Thyroid gland (tissue), 4 donors: ENCODE data around the gene C2orf92. TPM values are rescaled to one million over a fixed set of nuclear protein-coding genes. Genes with fewer than 3 reads are reported as not detected.

ENCODE experiments used
- DNase-seq, 2 donors: peaks; one replicate each; pipeline ENCODE4 v3.0.0-alpha.2; 2019
- H3K27ac ChIP-seq, 3 donors: fragments of 200-600 bp; sonication (generic); 1 replicate in 2 of 3; 2 replicates in 1 of 3; pipeline ENCODE4 v1.5.1; 2016 to 2019; ENCODE audit warnings: mild to moderate bottlenecking in 1 of 3, moderate library complexity in 1 of 3
- H3K27me3 ChIP-seq: fragments of 200-600 bp; sonication (generic); one replicate; pipeline ENCODE4 v1.5.1; 2019
- H3K36me3 ChIP-seq, 2 donors: fragments of 200-600 bp; sonication (generic); one replicate each; pipeline ENCODE4 v1.5.1; 2016 to 2019
- H3K4me1 ChIP-seq, 2 donors: fragments of 200-600 bp; sonication (generic); one replicate each; pipeline ENCODE4 v1.5.1; 2017 to 2019
- H3K4me3 ChIP-seq, 3 donors: fragments of 200-600 bp; sonication (generic); replicated peaks in 1 of 3; 1 replicate in 2 of 3; 2 replicates in 1 of 3; pipeline ENCODE4 v1.5.1; 2016; ENCODE audit warnings: mild to moderate bottlenecking in 1 of 3
- H3K9me3 ChIP-seq: fragments of 200-600 bp; sonication (generic); one replicate; pipeline ENCODE4 v1.5.1; 2017
- CTCF ChIP-seq, 6 experiments: fragments of 200-600 bp in 3 of 6; fragments of 450-650 bp in 3 of 6; sonication (generic) in 3 of 6; IDR thresholded peaks; one replicate each; pipeline ENCODE4 v1.5.1; 2016 to 2019; ENCODE audit warnings: antibody characterized with exemption in 6 of 6, mild to moderate bottlenecking in 2 of 6, inconsistent platforms in 1 of 6, moderate library complexity in 1 of 6
- POLR2A ChIP-seq, 2 donors: fragments of 450-650 bp; IDR thresholded peaks; one replicate each; pipeline ENCODE4 v1.6.1; 2017; ENCODE audit warnings: antibody characterized with exemption in 2 of 2, mild to moderate bottlenecking in 2 of 2, moderate library complexity in 1 of 2
- WGBS, 2 donors: methylation state at CpG; one replicate each; pipeline ENCODE4 v1.1.5; 2017; 5-methylcytosine and 5-hydroxymethylcytosine counted together
- intact Hi-C: fragments of 100-400 bp; cut with DNase I; formaldehyde crosslinking; loops from one replicate; pipeline ENCODE4 v1.15.1; 2023
- total RNA-seq, 4 donors: library from RNA; depleted of rRNA; stranded (reverse); fragments of >200 nt; gene quantifications; one replicate each; pipeline ENCODE4 v1.2.3, GENCODE V29; 2016

The C2orf92 gene
- total RNA-seq, 4 donors from 2014 or later, result 9.8 to 36.5 (median 30.7) TPM

DNA sequence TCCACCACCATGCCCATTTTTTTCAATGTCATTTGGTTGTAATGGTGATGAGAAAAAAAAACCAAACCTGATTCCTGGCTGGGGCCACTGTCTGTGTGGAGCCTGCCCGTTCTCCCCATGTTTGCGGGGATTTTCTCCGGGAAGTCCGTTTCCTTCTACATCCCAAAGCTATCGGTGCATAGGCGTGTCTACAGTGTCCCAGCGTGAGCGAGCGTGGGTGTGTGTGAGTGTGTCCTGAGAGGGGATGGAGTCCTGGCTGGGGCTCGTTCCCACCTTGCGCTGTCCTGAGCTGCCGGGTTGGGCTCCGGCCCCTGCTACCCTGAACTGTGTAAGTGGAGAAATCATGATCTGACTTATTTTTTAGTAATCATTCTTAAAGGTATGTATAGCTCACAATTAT lies 36.6 kb downstream of the C2orf92 start:
- Histone ChIP-seq H3K27ac (no peak overlapping the region), H3K36me3 (no peaks in the 10 kb centered on the region), H3K27me3 (no peaks in the 10 kb centered on the region), H3K9me3 (no peaks in the 10 kb centered on the region), H3K4me1 (no peaks in the 10 kb centered on the region), H3K4me3 (no peak overlapping the region)
- WGBS, 2 donors, result 95 to 96% methylated on average over 13 of the region's 13 CpGs
- no peak for DNase-seq
- TF ChIP-seq CTCF (IDR thresholded peaks at IDR 0.05) (no peak), POLR2A (IDR thresholded peaks at IDR 0.05) (no peak)
- intact Hi-C loops, result no loop called here

DNA sequence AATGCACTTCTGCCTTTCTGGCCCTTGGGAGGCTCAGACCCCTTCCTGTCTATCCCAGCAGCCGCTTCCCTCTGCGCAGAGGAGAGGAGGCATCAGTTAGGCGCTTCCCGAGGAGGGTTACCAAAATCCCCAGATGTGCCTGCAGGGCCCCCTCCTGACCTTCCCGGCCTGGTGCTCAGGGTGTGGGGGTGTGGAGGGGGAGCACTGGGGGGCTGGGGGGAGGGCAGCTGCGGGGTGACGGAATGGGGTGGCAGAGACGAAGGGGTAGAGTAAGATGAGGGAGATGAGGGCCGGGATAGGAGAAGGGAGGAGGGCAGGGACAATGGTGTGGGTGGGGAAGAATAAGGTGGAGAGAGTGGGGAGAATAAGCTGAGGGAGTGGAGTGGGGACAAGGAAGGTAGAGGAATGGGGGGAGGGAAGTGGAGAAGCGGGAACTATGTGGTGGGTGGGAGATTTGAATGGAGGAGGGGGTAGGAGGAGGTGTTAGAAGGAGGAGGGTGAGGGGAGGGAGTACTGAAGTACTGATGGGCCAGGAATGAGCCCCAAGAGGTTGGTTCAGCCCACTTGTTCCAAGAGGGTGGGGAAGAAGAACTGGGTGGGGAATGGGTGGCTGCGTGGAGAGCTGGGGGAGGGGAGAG lies 37.3 kb downstream of the C2orf92 start:
- H3K27me3 ChIP-seq, result no peaks in the 10 kb centered on the region
- TF ChIP-seq POLR2A (IDR thresholded peaks at IDR 0.05) (no peak), CTCF (IDR thresholded peaks at IDR 0.05) (no peak)
- H3K4me1 ChIP-seq, result no peaks in the 10 kb centered on the region
- 67 to 70% methylated on average over 11 of the region's 11 CpGs for WGBS, 2 donors
- H3K27ac ChIP-seq, result no peak overlapping the region
- no peak for DNase-seq
- no peak overlapping the region for H3K4me3 ChIP-seq
- H3K9me3 ChIP-seq, result no peaks in the 10 kb centered on the region
- no peaks in the 10 kb centered on the region for H3K36me3 ChIP-seq
- intact Hi-C loops, result no loop called here

DNA sequence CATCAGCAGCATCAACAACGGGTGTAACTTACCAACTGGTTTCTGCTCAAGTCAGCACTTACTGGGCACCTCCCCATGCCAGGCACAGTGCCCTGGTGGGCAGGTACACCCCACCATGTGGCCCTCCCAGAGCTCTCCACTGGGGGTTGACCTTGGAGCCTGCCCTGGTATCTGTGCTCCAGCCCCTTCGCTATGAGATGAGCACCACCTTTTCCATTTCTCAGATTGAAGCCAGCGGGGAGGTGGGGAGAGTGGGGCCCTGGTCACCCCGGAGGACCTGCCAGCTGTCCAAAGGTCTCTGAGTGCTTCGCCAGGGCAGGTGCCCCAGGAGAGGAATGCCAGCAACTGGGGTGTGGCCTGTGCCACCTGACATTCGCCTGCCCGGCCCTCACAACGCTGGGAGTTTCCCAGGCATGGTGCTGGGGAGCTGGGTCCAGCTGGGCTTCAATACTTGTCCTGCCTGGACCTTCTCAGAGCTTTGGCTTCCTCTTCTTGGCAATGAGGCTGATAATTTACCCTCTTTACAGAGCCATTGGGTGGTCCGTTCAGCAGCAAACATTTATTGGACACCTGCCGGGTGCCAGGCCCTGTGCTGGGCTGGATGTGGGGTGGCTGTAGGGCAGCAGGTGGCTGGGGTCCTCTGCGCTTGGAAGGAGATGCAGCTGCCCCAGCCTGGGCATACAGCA lies 38.0 kb downstream of the C2orf92 start:
- H3K27me3 ChIP-seq, result no peaks in the 10 kb centered on the region
- TF ChIP-seq POLR2A (IDR thresholded peaks at IDR 0.05), result no peak
- TF ChIP-seq CTCF (IDR thresholded peaks at IDR 0.05), result no peak
- 82% methylated on average over 2 to 7 of the region's 11 CpGs for WGBS, 2 donors
- no peak overlapping the region for H3K27ac ChIP-seq
- H3K4me3 ChIP-seq, result no peak overlapping the region
- H3K9me3 ChIP-seq, result no peaks in the 10 kb centered on the region
- intact Hi-C loops, result no loop called here
- no peaks in the 10 kb centered on the region for H3K4me1 ChIP-seq
- DNase-seq, result no peak
- no peaks in the 10 kb centered on the region for H3K36me3 ChIP-seq

DNA sequence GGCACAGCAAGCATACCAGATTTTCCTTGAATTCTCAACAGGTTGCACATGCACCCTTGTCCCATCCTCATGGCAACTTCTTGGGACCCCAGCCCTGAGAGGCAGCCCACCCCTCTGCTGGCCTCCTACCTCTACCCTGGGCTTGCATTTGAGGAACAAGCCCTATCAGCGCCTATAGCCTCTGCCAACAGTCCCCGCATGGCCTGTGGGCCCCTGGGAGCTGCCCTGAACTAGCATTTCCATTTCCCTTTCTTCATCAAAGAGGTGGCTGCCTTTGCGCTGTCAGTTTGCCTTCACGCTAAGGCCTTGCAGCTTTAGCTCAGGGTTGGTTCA lies 38.5 kb downstream of the C2orf92 start:
- no peaks in the 10 kb centered on the region for H3K36me3 ChIP-seq
- no peak overlapping the region for H3K4me3 ChIP-seq
- H3K9me3 ChIP-seq, result no peaks in the 10 kb centered on the region
- H3K27ac ChIP-seq, result no peak overlapping the region
- no peaks in the 10 kb centered on the region for H3K27me3 ChIP-seq
- no peak for DNase-seq
- intact Hi-C loops, result no loop called here
- no peaks in the 10 kb centered on the region for H3K4me1 ChIP-seq
- TF ChIP-seq POLR2A (IDR thresholded peaks at IDR 0.05), result no peak
- TF ChIP-seq CTCF (IDR thresholded peaks at IDR 0.05), result no peak
- 69 to 80% methylated on average over 4 of the region's 4 CpGs for WGBS, 2 donors

GRCh38 chr2:97708608-97709007 lies 39.1 kb downstream of the C2orf92 start:
- Histone ChIP-seq H3K4me1 (no peaks in the 10 kb centered on the region), H3K27ac (no peak overlapping the region), H3K27me3 (no peaks in the 10 kb centered on the region), H3K9me3 (no peaks in the 10 kb centered on the region), H3K4me3 (no peak overlapping the region), H3K36me3 (no peaks in the 10 kb centered on the region)
- intact Hi-C loops, result no loop called here
- no peak for DNase-seq
- TF ChIP-seq POLR2A (IDR thresholded peaks at IDR 0.05) (no peak), CTCF (IDR thresholded peaks at IDR 0.05) (no peak)
- 80 to 91% methylated on average over 5 to 8 of the region's 8 CpGs for WGBS, 2 donors
